ENCODE data around the gene GUCA1A.

DNA sequence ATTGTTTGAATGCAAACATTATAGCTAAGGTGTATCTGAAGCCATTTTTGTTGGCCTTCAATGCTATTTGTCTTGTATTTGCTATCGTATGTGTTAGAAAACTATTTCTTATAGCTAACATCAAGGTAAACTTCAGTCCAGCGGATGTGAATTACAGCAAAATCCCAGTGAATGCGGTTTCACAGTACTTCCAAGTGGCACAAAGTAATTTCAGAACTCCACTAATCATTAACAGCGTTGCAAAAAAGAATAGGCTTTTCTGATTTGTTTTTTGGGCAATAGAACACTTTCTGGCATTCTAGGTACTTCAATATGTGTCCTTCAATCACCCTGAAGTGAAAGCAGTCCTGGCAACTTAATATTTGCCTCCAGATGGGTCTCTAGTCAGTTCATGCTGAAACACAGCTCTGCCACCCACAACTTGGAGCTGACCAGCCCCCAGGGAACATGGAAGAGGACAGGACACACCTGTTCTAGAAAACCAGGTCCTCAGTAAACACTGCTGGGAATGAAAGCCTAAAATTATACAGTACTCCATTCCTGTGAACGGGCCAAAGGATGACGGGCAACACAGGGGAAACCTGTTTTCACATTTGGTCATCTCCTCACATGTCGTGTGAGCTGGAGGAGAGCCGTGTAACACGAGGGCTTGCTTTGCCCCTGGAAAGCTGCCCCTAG is 54.1 kb downstream of the GUCA1A start:
- TF ChIP-seq, protein P1, sequence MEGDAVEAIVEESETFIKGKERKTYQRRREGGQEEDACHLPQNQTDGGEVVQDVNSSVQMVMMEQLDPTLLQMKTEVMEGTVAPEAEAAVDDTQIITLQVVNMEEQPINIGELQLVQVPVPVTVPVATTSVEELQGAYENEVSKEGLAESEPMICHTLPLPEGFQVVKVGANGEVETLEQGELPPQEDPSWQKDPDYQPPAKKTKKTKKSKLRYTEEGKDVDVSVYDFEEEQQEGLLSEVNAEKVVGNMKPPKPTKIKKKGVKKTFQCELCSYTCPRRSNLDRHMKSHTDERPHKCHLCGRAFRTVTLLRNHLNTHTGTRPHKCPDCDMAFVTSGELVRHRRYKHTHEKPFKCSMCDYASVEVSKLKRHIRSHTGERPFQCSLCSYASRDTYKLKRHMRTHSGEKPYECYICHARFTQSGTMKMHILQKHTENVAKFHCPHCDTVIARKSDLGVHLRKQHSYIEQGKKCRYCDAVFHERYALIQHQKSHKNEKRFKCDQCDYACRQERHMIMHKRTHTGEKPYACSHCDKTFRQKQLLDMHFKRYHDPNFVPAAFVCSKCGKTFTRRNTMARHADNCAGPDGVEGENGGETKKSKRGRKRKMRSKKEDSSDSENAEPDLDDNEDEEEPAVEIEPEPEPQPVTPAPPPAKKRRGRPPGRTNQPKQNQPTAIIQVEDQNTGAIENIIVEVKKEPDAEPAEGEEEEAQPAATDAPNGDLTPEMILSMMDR (IDR thresholded peaks at IDR 0.05; ENCODE audit: insufficient read depth, low read length, poor library complexity, severe bottlenecking) = no peak
- no peak for TF ChIP-seq EZH2phosphoT487 (conservative IDR thresholded peaks at IDR 0.05; ENCODE audit: low read length)

Data from SU-DHL-6 (cell line).